ENCODE data around the gene ESF1. TPM values are rescaled to one million over a fixed set of nuclear protein-coding genes. Genes with fewer than 3 reads are reported as not detected.
"Not testable (repeated sequence)": the region's sequence is repeated elsewhere in the genome, so short reads cannot be mapped to it uniquely, and the experiment has no call there.

The ESF1 gene
- total and polyA plus RNA-seq, 4 donors = 16.0 to 22.2 (median 20.0) TPM

GRCh38 chr20:13775867-13776266 lies 8.9 kb downstream of the ESF1 start:
- Histone ChIP-seq H3K27ac (ENCODE audit: low read depth, low read length) (no peak overlapping the region), H3K4me3 (ENCODE audit: low read depth, low read length) (no peak overlapping the region), H3K9me3 (ENCODE audit: control insufficient read depth, insufficient read depth, low read length) (no peaks in the 10 kb centered on the region), H3K27me3 (ENCODE audit: control insufficient read depth, insufficient read depth, low read length) (no peaks in the 10 kb centered on the region), H3K36me3 (ENCODE audit: control insufficient read depth, insufficient read depth, low read length) (peaks cover 3% of the 10 kb centered on the region), H3K4me1 (ENCODE audit: control insufficient read depth, insufficient read depth, low read length) (no peaks in the 10 kb centered on the region)
- 88% methylated on average over 4 of the region's 4 CpGs for WGBS (ENCODE audit: insufficient coverage)
- no peak for DNase-seq (ENCODE audit: low read depth in 4 of 6, low spot score in 6 of 6)

- Histone ChIP-seq H3K4me3 (ENCODE audit: low read depth, low read length) (no peak overlapping the region), H3K9me3 (ENCODE audit: control insufficient read depth, insufficient read depth, low read length) (no peaks in the 10 kb centered on the region), H3K36me3 (ENCODE audit: control insufficient read depth, insufficient read depth, low read length) (peaks cover 16% of the 10 kb centered on the region), H3K4me1 (ENCODE audit: control insufficient read depth, insufficient read depth, low read length) (no peaks in the 10 kb centered on the region), H3K27me3 (ENCODE audit: control insufficient read depth, insufficient read depth, low read length) (no peaks in the 10 kb centered on the region), H3K27ac (ENCODE audit: low read depth, low read length) (no peak overlapping the region)
- DNase-seq (ENCODE audit: low read depth in 4 of 6, low spot score in 6 of 6) = no peak
- no CpG with 5 or more reads among the region's 4 CpGs for WGBS (ENCODE audit: insufficient coverage)
Measured at GRCh38 chr20:13772529-13772928, 12.2 kb downstream of the ESF1 start.

- peak in 4 of 6 donors; percentile 7 to 70 (median 16) for DNase-seq (ENCODE audit: low read depth in 4 of 6, low spot score in 6 of 6)
- H3K36me3 ChIP-seq (ENCODE audit: control insufficient read depth, insufficient read depth, low read length) = peaks cover 21% of the 10 kb centered on the region
- no peaks in the 10 kb centered on the region for H3K9me3 ChIP-seq (ENCODE audit: control insufficient read depth, insufficient read depth, low read length)
- H3K27ac ChIP-seq (ENCODE audit: low read depth, low read length) = no peak overlapping the region
- H3K4me1 ChIP-seq (ENCODE audit: control insufficient read depth, insufficient read depth, low read length) = no peaks in the 10 kb centered on the region
- no peak overlapping the region for H3K4me3 ChIP-seq (ENCODE audit: low read depth, low read length)
- no peaks in the 10 kb centered on the region for H3K27me3 ChIP-seq (ENCODE audit: control insufficient read depth, insufficient read depth, low read length)
- 83% methylated on average over 2 of the region's 4 CpGs for WGBS (ENCODE audit: insufficient coverage)
Measured at GRCh38 chr20:13771853-13772453, 12.8 kb downstream of the ESF1 start.

- Histone ChIP-seq H3K36me3 (ENCODE audit: control insufficient read depth, insufficient read depth, low read length) (peaks cover 25% of the 10 kb centered on the region), H3K27me3 (ENCODE audit: control insufficient read depth, insufficient read depth, low read length) (no peaks in the 10 kb centered on the region), H3K4me1 (ENCODE audit: control insufficient read depth, insufficient read depth, low read length) (no peaks in the 10 kb centered on the region), H3K9me3 (ENCODE audit: control insufficient read depth, insufficient read depth, low read length) (peaks cover 5% of the 10 kb centered on the region), H3K27ac (ENCODE audit: low read depth, low read length) (no peak overlapping the region), H3K4me3 (ENCODE audit: low read depth, low read length) (no peak overlapping the region)
- 90% methylated on average over 5 of the region's 5 CpGs for WGBS (ENCODE audit: insufficient coverage)
- DNase-seq (ENCODE audit: low read depth in 4 of 6, low spot score in 6 of 6) = no peak
Measured at GRCh38 chr20:13770141-13770540, 14.6 kb downstream of the ESF1 start.

- Histone ChIP-seq H3K27me3 (ENCODE audit: control insufficient read depth, insufficient read depth, low read length) (no peaks in the 10 kb centered on the region), H3K36me3 (ENCODE audit: control insufficient read depth, insufficient read depth, low read length) (peaks cover 28% of the 10 kb centered on the region)
- no CpG with 5 or more reads among the region's 1 CpG for WGBS (ENCODE audit: insufficient coverage)
Measured at GRCh38 chr20:13765868-13766416, 18.8 kb downstream of the ESF1 start.

GRCh38 chr20:13765299-13765698 lies 19.4 kb downstream of the ESF1 start:
- no peak overlapping the region for H3K27ac ChIP-seq (ENCODE audit: low read depth, low read length)
- H3K4me3 ChIP-seq (ENCODE audit: low read depth, low read length) = no peak overlapping the region
- H3K36me3 ChIP-seq (ENCODE audit: control insufficient read depth, insufficient read depth, low read length) = peaks cover 28% of the 10 kb centered on the region
- DNase-seq (ENCODE audit: low read depth in 4 of 6, low spot score in 6 of 6) = no peak
- no peaks in the 10 kb centered on the region for H3K27me3 ChIP-seq (ENCODE audit: control insufficient read depth, insufficient read depth, low read length)
- no peaks in the 10 kb centered on the region for H3K4me1 ChIP-seq (ENCODE audit: control insufficient read depth, insufficient read depth, low read length)
- peaks cover 5% of the 10 kb centered on the region for H3K9me3 ChIP-seq (ENCODE audit: control insufficient read depth, insufficient read depth, low read length)

More at GRCh38 chr20:13765868-13766416, 18.8 kb downstream of the ESF1 start:
- no peak for DNase-seq (ENCODE audit: low read depth in 4 of 6, low spot score in 6 of 6)
- Histone ChIP-seq H3K27ac (ENCODE audit: low read depth, low read length) (no peak overlapping the region), H3K4me3 (ENCODE audit: low read depth, low read length) (no peak overlapping the region), H3K9me3 (ENCODE audit: control insufficient read depth, insufficient read depth, low read length) (peaks cover 5% of the 10 kb centered on the region), H3K4me1 (ENCODE audit: control insufficient read depth, insufficient read depth, low read length) (no peaks in the 10 kb centered on the region)

GRCh38 chr20:13760451-13760946 lies 24.2 kb downstream of the ESF1 start:
- H3K4me1 ChIP-seq (ENCODE audit: control insufficient read depth, insufficient read depth, low read length); DNase-seq (ENCODE audit: low read depth in 4 of 6, low spot score in 6 of 6); H3K27me3 ChIP-seq (ENCODE audit: control insufficient read depth, insufficient read depth, low read length); H3K9me3 ChIP-seq (ENCODE audit: control insufficient read depth, insufficient read depth, low read length); H3K36me3 ChIP-seq (ENCODE audit: control insufficient read depth, insufficient read depth, low read length); H3K27ac ChIP-seq (ENCODE audit: low read depth, low read length); H3K4me3 ChIP-seq (ENCODE audit: low read depth, low read length): not testable (repeated sequence)
- WGBS (ENCODE audit: insufficient coverage) = 97% methylated on average over 6 of the region's 33 CpGs

- no CpG with 5 or more reads among the region's 1 CpG for WGBS (ENCODE audit: insufficient coverage)
- H3K27me3 ChIP-seq (ENCODE audit: control insufficient read depth, insufficient read depth, low read length) = no peaks in the 10 kb centered on the region
- no peak for DNase-seq (ENCODE audit: low read depth in 4 of 6, low spot score in 6 of 6)
Measured at GRCh38 chr20:13758884-13759283, 25.8 kb downstream of the ESF1 start.

GRCh38 chr20:13756551-13756950 lies 28.2 kb downstream of the ESF1 start:
- 82% methylated on average over 1 of the region's 1 CpG for WGBS (ENCODE audit: insufficient coverage)
- Histone ChIP-seq H3K27ac (ENCODE audit: low read depth, low read length) (no peak overlapping the region), H3K4me1 (ENCODE audit: control insufficient read depth, insufficient read depth, low read length) (no peaks in the 10 kb centered on the region), H3K36me3 (ENCODE audit: control insufficient read depth, insufficient read depth, low read length) (peaks cover 4% of the 10 kb centered on the region), H3K9me3 (ENCODE audit: control insufficient read depth, insufficient read depth, low read length) (no peaks in the 10 kb centered on the region), H3K4me3 (ENCODE audit: low read depth, low read length) (no peak overlapping the region), H3K27me3 (ENCODE audit: control insufficient read depth, insufficient read depth, low read length) (no peaks in the 10 kb centered on the region)
- DNase-seq (ENCODE audit: low read depth in 4 of 6, low spot score in 6 of 6) = no peak

More at GRCh38 chr20:13758884-13759283, 25.8 kb downstream of the ESF1 start:
- H3K4me1 ChIP-seq (ENCODE audit: control insufficient read depth, insufficient read depth, low read length) = no peaks in the 10 kb centered on the region
- H3K36me3 ChIP-seq (ENCODE audit: control insufficient read depth, insufficient read depth, low read length) = peaks cover 4% of the 10 kb centered on the region
- H3K27ac ChIP-seq (ENCODE audit: low read depth, low read length) = no peak overlapping the region
- H3K9me3 ChIP-seq (ENCODE audit: control insufficient read depth, insufficient read depth, low read length) = no peaks in the 10 kb centered on the region
- no peak overlapping the region for H3K4me3 ChIP-seq (ENCODE audit: low read depth, low read length)

DNA sequence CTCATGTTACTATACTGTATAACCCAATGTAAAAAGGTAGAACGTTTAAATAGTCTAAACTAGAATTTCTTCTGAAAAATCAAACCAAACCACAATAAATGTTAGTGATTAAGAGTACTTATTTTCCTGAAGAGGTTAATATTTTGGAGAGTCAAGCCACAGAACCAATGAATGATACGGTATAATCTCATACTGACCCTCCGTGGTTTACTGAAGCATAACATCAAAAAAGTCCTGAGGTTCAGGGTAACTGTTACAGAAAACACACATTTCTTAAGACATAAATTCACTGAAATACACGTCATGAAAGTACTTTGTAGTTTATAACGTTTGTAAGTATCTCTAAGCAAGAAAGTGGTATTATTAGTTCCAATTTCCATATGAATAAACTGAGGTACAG lies 28.9 kb downstream of the ESF1 start:
- no peak overlapping the region for H3K4me3 ChIP-seq (ENCODE audit: low read depth, low read length)
- whole genome bisulfite sequencing (ENCODE audit: insufficient coverage) = no CpG with 5 or more reads among the region's 5 CpGs
- H3K27ac ChIP-seq (ENCODE audit: low read depth, low read length) = no peak overlapping the region
- DNase-seq (ENCODE audit: low read depth in 4 of 6, low spot score in 6 of 6) = no peak
- no peaks in the 10 kb centered on the region for H3K4me1 ChIP-seq (ENCODE audit: control insufficient read depth, insufficient read depth, low read length)
- H3K36me3 ChIP-seq (ENCODE audit: control insufficient read depth, insufficient read depth, low read length) = peaks cover 4% of the 10 kb centered on the region
- H3K9me3 ChIP-seq (ENCODE audit: control insufficient read depth, insufficient read depth, low read length) = no peaks in the 10 kb centered on the region
- no peaks in the 10 kb centered on the region for H3K27me3 ChIP-seq (ENCODE audit: control insufficient read depth, insufficient read depth, low read length)
